GF-D8 (cell line): ENCODE results near the gene CHM.
"Not testable (repeated sequence)": the region's sequence is repeated elsewhere in the genome, so short reads cannot be mapped to it uniquely, and the experiment has no call there.

Experiments used
- DNase-seq: peaks from one replicate; lab custom pipeline; 2025; lab: John Stamatoyannopoulos, UW

CHM gene

DNA sequence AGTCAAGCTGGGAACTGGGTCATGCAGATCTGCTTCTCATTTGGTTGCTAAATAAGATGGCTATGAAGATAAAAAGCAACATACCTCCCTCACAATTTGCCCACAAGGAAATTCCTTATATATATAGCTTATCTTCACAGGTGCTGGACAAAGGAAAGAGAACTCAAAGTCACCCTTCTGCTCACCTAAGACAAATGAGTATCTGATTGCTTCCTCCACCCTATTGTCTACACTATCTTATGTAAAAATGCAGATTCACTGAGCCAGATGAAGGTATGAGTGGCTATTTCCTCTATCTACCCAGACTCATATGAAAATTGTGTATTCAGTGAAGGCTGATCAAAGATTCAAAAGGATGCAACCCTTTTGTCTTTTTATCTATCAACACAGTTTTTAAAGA lies 50.8 kb downstream of the CHM start:
- no peak for DNase-seq

DNA sequence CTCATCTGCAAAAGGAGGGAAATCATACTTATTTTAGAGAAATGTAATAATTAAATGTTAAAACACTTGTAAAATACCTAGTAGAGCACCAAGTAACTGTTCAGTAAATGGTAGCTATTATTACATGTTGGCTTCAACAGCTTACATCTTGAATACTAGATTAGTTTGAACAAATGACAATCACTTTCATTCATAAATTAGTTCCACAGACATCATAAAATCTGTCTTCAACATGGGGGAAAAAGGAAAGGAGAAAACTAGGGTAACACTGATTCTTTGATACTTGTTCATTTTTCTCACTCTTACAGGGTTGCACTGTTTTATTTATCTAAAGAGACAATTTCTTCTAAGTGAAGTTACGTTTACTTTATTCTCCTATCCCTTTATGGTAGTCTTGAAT lies 51.7 kb downstream of the CHM start:
- no peak for DNase-seq

DNA sequence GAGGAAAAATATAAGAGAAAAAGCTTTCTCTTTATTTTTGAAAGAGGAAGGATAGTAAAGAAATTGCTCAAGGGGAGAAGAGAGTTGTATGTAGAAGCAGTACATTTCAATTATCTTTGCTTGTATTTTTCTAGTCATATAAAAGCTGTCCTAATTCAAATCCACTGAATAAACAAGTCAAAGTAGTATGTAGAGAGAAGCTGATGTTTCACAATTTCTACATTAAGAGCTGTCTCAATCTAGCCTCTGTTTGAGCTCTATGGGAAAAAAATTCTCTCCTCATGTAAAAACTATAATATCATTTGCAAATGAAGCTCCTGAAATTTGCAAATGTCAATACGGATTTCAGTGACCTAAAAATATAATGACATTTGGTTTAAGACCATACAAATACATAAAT lies 52.6 kb downstream of the CHM start:
- DNase-seq: no peak

DNA sequence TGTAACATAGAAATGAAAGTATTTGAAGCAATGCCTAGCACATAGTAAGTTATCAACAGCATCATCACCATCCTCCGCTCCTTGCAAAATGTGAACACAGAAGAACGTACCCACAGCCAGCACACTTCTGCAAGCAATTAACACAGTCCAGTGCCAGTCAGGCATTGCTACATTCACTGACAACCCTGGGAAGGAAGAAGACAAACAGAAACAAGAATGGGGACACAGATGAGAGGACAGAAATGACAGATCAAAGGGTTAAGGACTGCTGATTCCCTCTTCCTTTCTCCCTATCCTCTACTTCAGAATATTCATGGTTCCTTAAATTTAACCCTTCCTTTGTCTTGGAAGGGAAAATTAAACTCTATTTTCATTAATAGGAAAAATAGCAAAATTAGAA lies 53.1 kb downstream of the CHM start:
- DNase-seq: no peak

DNA sequence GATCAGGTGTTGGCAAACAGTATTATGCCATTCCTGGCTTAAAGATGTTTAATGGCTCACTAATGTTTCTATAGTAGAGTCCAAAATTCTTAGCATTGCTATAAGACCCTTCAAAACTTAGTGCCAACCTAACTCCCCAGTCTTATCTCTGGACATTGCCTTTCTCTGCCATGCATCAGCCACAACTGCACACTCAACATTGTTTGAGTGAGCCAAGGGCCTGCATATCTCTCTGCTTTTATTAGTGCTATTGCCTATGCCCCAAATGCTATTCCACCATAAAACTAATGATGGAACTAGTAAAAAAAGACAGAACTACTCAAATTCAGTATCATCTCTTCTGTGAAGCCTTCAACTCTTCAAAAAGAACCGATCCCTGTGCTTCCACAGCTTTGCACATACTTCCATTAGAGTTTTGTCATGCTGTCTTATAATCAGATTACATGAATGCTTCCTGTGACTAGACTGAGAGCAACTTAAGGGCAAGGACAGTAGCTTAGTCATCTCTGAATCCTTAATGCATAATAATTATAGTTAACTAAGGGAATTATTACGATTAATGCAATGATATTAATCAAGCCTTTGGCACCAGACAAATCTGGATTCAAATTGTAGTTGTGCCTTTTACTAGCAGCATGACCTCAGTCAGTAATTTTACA lies 53.7 kb downstream of the CHM start:
- DNase-seq: no peak

DNA sequence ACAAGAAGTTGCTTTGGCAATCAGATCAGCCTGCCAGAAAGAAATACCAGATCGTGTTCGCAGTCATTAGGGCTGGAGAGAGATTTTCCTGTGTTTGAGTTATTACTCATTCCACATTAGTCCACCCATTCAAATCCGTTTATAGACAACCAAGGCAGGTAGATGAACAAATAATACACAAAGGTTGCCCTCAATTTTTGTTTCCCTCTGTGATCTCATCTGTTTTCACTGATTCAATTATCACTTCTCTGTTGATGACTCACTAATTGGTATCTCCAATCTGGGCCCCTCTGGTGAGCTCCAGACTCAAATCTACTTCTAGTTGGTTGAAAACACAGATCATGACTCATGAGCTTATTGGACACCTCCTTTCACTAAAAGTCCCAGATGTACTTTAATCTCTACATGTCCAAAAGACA lies 54.5 kb downstream of the CHM start:
- no peak for DNase-seq

DNA sequence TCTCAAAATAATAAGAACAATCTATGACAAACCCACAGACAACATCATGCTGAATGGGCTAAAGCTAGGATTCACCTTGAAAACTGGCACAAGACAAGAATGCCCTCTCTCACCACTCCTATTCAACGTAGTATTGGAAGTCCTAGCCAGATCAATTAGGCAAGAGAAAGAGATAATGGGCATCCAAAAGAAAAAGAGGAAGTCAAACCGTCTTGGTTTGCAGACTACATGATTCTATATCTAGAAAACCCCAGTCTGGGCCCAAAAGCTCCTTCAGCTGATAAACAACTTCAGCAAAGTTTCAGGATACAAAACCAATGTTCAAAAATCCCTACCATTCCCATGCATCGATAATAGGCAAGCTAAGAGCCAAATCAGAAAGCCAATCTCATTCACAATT lies 59.0 kb downstream of the CHM start:
- DNase-seq: no peak

DNA sequence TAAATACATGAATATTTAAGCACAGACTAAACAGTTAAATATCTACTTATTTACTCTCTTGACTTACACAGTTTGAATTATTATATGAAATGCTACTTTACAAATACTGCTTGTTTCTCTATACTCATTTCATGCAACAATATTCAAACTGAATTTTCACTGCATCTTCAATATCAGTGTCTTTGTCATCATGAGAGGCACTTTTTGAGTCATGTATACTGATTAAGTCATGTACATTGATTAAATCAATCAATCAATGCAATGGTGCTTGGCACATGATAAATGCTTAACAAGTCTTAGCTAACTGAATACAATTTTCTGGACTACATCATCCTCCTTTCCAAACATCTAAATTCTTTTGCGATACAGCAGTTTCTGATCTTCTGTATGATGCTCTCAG lies 67.1 kb downstream of the CHM start:
- no peak for DNase-seq

DNA sequence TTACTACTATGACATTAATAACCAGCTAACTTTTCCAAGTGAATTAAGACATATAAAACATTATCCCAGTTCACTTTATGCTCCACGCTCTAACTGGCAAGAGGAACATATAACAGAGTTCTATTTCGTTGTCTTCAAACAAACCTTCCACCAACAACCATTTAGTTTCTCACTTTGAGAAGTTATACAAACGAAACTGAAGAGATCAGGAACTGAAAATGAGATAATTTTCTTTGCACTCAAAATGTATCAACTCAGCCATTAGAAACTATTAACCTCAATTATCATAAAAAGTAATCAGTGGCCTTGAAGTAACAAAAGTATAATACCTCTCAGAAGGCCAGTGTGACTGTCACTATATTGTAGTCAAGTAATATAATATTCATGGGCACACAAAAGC lies 70.1 kb downstream of the CHM start:
- DNase-seq: no peak

DNA sequence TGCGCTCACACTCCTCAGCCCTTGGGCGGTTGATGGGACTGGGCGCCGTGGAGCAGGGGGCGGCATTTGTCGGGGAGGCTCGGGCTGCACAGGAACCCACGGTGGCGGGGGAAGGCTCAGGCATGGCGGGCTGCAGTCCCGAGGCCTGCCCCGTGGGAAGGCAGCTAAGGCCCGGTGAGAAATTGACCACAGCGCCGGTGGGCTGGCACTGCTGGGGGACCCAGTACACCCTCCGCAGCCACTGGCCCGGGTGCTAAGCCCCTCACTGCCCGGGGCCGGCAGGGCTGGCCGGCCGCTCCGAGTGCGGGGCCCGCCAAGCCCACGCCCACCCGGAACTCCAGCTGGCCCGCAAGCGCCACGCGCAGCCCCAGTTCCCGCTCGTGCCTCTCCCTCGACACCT lies 75.0 kb downstream of the CHM start:
- not testable (repeated sequence) for DNase-seq

DNA sequence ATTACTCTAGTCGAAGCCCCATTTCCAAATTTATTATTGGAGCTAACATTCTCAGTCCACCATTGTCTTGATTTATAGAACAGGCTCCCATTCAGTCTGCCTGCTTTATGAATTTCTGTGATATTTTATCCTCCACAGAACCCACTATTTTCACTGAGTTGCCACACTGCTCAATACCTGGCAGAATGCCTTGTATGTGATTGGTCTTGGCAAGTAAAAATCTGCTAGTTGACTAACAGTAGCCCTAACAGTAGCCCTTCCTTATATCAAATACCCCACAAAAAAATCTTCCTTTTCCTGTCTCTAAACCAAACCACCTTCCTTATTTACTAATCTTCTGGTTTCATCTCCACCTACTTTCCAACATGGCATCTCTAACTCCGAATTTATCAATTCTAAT lies 82.6 kb downstream of the CHM start:
- DNase-seq: no peak

DNA sequence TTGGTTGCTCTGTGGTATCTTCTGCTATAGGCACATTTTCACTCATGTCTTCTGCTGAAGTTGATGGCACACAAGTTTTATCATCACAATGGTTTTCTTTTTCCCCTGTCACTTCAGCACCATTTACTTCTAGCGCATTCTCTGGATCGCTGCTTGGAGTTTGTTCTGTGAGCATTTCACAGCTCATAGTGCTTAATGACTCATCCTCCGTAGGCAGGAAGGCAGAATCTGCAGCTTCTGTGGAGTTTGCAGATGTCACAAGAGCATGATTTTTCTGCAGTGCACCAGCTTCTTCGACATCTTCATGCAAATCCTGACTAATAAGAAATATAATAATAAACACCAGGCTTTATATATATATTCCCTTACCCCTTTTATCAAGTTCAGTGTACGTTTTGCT lies 83.6 kb downstream of the CHM start:
- DNase-seq: no peak

DNA sequence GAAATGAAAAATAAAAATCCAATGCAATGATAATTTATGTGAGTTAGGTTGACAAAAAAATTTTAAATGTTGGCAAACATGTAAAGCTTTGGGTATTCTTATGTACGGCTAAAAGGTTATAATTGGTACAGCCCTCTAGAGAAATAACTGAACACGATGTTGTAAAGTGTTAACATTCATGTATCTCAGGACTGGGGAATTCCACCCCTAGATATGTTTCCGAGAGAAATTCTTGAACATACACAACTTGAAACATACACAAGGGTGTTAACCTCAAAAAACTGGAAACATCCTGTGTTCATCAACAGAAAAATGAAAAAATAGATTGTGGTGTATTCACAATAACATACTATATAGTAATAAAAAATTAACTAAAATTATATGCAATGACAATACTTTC lies 91.8 kb downstream of the CHM start:
- DNase-seq: no peak

DNA sequence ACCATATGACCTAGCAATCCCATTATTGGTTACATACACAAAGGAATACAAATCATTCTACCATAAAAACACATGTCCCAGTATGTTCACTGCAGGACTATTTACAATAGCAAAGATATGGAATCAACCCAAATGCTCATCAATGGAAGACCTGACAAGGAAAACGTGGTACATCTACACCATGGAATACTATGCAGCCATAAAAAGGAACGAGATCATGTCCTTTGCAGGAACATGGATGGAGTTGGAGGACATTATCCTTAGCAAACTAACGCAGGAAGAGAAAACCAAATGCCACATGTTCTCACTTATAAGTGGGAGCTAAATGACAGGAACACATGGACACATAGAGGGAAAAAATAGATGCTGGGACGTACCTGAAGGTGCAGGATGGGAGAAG lies 102.6 kb downstream of the CHM start:
- DNase-seq: not testable (repeated sequence)

DNA sequence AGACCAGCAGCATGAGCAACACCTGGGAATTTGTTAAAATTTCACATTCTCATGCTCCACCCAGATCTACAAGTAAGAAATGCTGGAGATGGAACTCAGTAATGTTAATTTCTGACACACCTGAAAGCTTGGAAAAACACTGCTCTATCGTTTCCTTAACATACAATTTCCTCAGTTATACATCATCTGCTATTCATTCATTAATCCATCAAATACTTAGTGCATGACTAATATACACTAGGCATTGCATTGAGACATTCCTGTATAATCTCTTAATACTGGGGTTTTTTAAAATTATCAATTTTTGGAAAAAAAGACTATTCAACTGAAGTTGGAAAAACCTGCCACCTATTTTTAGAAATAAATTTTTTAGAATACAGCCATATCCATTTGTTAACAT lies 106.1 kb downstream of the CHM start:
- no peak for DNase-seq

DNA sequence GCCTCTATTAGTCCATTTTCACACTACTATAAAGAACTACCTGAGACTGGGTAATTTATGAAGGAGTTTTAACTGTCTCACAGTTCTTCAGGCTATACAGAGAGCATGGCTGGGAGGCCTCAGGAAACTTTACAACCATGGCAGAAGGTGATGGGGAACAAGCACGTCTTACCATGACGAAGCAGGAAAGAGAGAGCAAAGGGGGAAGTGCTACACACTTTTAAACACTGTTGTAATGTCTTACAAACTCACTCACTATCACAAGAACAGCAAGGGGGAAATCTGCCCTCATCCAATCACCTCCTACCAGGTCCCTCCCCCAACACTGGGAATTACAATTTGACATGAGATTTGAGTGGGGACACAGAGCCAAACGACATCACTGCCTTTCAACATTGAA lies 107.4 kb downstream of the CHM start:
- peak; percentile 17 for DNase-seq

DNA sequence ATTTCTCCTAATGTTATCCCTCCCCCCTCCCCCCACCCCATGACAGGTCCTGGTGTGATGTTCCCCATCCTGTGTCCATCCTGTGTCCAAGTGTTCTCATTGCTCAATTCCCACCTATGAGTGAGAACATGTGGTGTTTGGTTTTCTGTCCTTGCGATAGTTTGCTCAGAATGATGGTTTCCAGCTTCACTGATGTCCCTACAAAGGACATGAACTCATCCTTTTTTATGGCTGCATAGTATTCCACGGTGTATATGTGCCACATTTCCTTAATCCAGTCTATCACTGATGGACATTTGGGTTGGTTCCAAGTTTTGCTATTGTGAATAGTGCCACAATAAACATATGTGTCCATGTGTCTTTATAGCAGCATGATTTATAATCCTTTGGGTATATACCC lies 113.0 kb downstream of the CHM start:
- DNase-seq: not testable (repeated sequence)

DNA sequence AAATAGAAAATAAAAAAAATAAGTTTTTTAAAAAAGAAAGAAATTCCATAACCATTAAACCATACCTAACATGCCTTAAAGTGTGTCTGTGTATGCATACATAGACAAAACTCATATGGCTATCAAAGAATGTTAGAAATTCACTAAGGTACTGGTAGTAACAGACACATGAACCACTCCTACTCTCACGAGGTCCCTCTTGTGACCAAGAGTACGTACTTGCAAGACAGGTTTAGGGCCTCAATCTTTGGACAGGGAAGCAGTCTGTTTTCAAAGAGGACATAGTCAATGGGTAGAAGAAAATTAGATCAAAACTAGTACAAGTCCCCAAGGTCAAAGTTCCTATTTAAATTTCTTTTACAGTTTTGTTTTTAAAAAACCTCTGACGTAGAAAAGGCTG lies 117.3 kb downstream of the CHM start:
- no peak for DNase-seq

DNA sequence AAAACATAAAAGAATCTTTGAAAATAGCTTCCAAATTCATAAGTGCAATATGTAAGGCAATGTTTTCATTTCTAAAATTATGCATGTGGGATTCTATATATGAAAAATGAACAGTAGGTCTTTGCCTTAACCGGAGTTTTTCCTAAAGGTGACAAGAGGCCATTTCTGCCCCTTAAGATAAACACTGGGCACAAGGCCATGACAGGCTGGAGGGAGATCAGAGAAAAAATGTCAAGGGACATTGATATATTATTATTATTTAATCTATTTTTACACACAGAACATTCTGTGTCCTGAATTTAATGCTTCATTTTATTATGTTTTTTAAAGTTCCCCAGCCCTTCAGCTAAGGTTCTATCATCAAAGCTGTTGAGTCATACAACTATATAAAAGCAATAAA lies 118.8 kb downstream of the CHM start:
- DNase-seq: no peak

DNA sequence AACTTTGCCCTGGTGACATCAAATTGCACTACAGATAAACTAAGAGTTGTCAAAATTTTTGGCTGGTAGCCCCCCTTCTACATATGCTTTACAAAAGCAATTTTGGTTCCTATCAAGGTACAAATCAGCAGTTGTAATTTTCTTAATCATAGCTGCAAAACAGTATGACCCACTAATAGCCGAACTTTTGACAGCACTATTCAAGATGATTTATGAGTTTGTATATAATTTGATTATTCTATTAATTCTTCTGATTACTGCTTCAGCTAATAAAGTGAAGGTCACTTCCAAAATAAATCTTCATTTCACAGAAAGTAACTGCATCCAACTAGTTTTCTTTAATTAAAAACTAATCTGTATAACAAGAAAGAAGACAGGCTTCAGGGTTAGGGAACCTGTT lies 119.6 kb downstream of the CHM start:
- DNase-seq: no peak

DNA sequence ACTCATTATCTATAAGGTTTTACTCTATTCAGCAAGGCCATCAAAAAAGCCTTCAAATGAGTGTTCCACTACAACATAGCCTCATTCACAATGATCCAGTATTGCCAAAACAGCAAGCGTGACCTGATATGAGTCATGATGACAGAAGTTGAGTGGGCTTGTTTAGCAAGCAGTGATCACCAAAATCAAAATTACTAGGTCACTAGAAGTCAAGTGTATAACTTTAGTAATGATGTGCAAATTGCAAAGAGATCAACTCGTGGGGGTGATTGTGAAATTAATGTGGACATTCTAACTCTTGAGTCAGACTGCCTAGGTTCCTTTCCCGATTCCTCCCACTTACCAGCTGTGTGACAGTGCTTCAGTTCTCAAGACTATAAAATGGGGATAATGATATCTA lies 124.5 kb downstream of the CHM start:
- no peak for DNase-seq

DNA sequence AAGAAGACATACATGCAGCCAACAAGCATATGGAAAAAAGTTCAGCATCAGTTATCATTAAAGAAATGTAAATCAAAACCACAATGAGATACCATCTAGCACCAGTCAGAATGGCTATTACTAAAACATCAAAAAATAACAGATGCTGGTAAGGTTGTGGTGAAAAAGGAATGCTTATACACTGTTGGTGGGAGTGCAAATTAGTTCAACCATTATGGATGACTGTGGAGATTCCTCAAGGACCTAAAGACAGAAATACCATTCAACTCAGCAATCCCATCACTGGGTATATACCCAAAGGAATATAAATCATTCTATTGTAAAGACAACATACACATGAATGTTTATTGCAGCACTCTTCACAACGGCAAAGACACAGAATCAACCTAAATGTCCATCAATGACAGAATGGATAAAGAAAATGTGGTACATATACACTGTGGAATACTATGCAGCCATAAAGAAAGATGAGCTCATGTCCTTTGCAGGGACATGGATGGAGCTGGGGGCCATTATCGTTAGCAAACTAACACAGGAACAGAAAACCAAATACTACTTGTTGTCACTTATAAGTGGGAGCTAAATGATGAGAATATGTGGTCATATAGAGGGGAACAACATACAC lies 130.6 kb downstream of the CHM start:
- not testable (repeated sequence) for DNase-seq

DNA sequence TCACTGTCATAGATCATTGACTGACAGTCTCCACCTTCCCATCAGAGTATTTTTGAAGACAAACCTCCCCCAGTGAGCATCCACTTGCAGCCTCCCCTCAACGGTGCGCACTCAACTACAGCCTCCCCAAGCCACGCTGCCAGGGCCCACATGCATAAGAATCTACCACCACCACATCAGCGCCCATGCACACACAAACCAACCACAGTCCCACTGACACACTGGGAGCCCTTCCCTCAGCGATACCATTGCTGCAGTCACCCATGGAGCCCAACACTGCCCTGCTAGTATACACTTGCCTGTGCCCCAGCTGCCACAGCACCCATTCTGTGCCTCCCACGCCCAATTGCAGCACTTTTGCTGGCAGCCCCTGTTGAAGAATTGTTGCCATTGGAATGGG lies 132.9 kb downstream of the CHM start:
- no peak for DNase-seq

DNA sequence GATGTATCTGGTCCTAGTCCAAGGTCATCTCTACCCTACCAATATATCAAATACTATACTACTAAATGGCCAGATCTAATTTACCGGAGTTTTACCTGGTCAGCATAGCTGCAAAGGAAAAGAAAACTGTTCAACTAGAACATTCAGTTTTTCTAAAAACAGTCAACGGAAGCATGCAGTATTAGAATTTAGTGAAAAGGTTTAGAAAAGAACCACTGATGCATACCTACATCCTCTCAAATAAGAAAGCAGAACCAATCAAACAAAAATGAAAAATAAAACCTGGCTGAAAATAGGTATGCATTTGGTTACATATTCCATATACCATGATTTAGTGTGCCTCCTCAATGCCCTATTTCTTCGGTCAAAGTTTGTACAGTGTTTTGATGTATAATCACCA lies 140.0 kb downstream of the CHM start:
- DNase-seq: no peak
